Nephron (organoid): ENCODE measurements around the gene UNCX.

Source experiments
- H3K27ac Mint-ChIP-seq, 3 experiments: 2 replicates each; pipeline ENCODE4 v1.8.0; 2020; ENCODE audit warnings: mixed read lengths in 3 of 3, mild to moderate bottlenecking in 2 of 3, moderate library complexity in 1 of 3
- H3K27me3 Mint-ChIP-seq: 2 replicates; pipeline ENCODE4 v1.8.0; 2021; ENCODE audit warnings: low read depth, mild to moderate bottlenecking, moderate library complexity, mixed read lengths
- H3K36me3 Mint-ChIP-seq: 2 replicates; pipeline ENCODE4 v1.8.0; 2020; ENCODE audit warnings: low read depth, mixed read lengths
- H3K4me1 Mint-ChIP-seq: 2 replicates; pipeline ENCODE4 v1.8.0; 2020; ENCODE audit warnings: mixed read lengths
- H3K4me3 Mint-ChIP-seq, 3 experiments: 2 replicates each; pipeline ENCODE4 v1.8.0; 2020; ENCODE audit warnings: mild to moderate bottlenecking in 3 of 3, mixed read lengths in 3 of 3, moderate library complexity in 2 of 3
- H3K9me3 Mint-ChIP-seq: 2 replicates; pipeline ENCODE4 v1.8.0; 2020; ENCODE audit warnings: mixed read lengths
- TF ChIP-seq, protein P1 (sequence below), 3 experiments: fragments of 200-600 bp; sonication (generic); IDR thresholded peaks; one replicate each; pipeline ENCODE4 v1.5.0; 2021; ENCODE audit warnings: antibody characterized with exemption in 3 of 3; ENCODE audit not compliant: unreplicated experiment in 3 of 3

The UNCX gene

GRCh38 chr7:1238450-1238882, 5.8 kb downstream of the UNCX start:
- H3K27me3 Mint-ChIP-seq, result peaks cover 88% of the 10 kb centered on the region
- H3K4me3 Mint-ChIP-seq, result peak overlapping the region in 1 of 3 experiments; percentile 21
- no peaks in the 10 kb centered on the region for H3K36me3 Mint-ChIP-seq
- H3K9me3 Mint-ChIP-seq, result no peaks in the 10 kb centered on the region
- TF ChIP-seq, protein P1, sequence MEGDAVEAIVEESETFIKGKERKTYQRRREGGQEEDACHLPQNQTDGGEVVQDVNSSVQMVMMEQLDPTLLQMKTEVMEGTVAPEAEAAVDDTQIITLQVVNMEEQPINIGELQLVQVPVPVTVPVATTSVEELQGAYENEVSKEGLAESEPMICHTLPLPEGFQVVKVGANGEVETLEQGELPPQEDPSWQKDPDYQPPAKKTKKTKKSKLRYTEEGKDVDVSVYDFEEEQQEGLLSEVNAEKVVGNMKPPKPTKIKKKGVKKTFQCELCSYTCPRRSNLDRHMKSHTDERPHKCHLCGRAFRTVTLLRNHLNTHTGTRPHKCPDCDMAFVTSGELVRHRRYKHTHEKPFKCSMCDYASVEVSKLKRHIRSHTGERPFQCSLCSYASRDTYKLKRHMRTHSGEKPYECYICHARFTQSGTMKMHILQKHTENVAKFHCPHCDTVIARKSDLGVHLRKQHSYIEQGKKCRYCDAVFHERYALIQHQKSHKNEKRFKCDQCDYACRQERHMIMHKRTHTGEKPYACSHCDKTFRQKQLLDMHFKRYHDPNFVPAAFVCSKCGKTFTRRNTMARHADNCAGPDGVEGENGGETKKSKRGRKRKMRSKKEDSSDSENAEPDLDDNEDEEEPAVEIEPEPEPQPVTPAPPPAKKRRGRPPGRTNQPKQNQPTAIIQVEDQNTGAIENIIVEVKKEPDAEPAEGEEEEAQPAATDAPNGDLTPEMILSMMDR (IDR thresholded peaks at IDR 0.05; ENCODE audit: unreplicated experiment in 3 of 3), result no peak
- peaks cover 15% of the 10 kb centered on the region for H3K4me1 Mint-ChIP-seq
- H3K27ac Mint-ChIP-seq, result peak overlapping the region in 1 of 3 experiments; percentile 95

DNA sequence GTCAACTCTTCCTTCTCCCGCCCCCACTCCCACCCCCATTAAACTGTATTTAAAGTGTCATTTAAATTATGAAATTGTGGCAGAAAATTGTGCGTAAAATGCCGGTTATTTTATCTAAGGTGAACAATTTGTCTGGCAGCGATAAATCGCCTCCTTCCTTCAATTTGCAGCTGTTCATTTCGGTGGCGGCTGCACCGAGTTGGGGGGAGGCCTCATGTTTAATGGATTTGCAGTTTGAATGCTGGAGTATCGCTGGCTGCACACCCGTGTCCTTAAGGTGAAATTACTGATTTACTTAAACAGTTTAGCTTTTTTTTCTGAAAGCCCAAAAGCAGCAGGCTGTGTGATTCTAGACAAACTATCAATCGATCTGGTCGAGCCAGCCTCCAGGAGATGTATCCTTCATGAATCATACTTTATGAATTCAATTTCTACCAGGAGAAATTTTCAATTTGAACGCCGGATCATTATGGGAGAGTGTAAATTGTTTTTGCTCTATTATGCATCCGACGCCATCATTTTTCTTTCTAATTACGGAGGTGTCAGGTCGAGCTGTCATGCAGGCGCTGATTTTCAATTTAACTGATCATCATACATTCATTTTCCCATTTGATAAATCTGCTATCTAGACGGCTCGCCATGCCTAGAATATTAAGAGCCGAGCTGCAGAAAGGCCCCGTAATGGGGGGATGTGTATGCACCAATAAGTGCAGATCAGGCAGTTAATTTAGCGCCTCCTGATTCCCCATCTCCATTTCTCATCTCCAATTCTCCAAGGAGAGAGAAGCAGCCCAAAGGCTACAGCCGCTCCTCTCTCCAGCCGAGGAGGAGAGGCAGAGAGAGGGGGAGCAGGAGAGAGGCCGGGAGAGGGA, 6.5 kb downstream of the UNCX start:
- H3K27me3 Mint-ChIP-seq, result peaks cover 88% of the 10 kb centered on the region
- no peaks in the 10 kb centered on the region for H3K9me3 Mint-ChIP-seq
- H3K4me3 Mint-ChIP-seq, result peak overlapping the region in 2 of 3 experiments; percentile 13 to 65
- peaks cover 15% of the 10 kb centered on the region for H3K4me1 Mint-ChIP-seq
- peak overlapping the region in 1 of 3 experiments; percentile 95 for H3K27ac Mint-ChIP-seq
- TF ChIP-seq, protein P1 (IDR thresholded peaks at IDR 0.05; ENCODE audit: unreplicated experiment in 3 of 3), result no peak
- no peaks in the 10 kb centered on the region for H3K36me3 Mint-ChIP-seq

- Mint-ChIP-seq H3K4me3 (peak overlapping the region in 1 of 3 experiments; percentile 68), H3K36me3 (no peaks in the 10 kb centered on the region), H3K27ac (peak overlapping the region in 1 of 3 experiments; percentile 95), H3K27me3 (peaks cover 88% of the 10 kb centered on the region), H3K4me1 (peaks cover 15% of the 10 kb centered on the region), H3K9me3 (no peaks in the 10 kb centered on the region)
- TF ChIP-seq, protein P1 (IDR thresholded peaks at IDR 0.05; ENCODE audit: unreplicated experiment in 3 of 3), result no peak
Measured at GRCh38 chr7:1239803-1240516, 7.3 kb downstream of the UNCX start.

- Mint-ChIP-seq H3K4me1 (peaks cover 16% of the 10 kb centered on the region), H3K27me3 (peaks cover 89% of the 10 kb centered on the region), H3K27ac (peak overlapping the region in 1 of 3 experiments; percentile 95), H3K9me3 (no peaks in the 10 kb centered on the region), H3K36me3 (no peaks in the 10 kb centered on the region), H3K4me3 (peak overlapping the region in 2 of 3 experiments; percentile 50 to 68)
- TF ChIP-seq, protein P1 (IDR thresholded peaks at IDR 0.05; ENCODE audit: unreplicated experiment in 3 of 3), result no peak
Measured at GRCh38 chr7:1240517-1241257, 8.0 kb downstream of the UNCX start.

- TF ChIP-seq, protein P1 (IDR thresholded peaks at IDR 0.05; ENCODE audit: unreplicated experiment in 3 of 3), result no peak
- Mint-ChIP-seq H3K4me1 (peaks cover 20% of the 10 kb centered on the region), H3K27me3 (peaks cover 92% of the 10 kb centered on the region), H3K27ac (no peak overlapping the region), H3K9me3 (no peaks in the 10 kb centered on the region), H3K36me3 (no peaks in the 10 kb centered on the region), H3K4me3 (no peak overlapping the region)
Measured at GRCh38 chr7:1241258-1241602, 8.6 kb downstream of the UNCX start.
